Left ventricle myocardium inferior (tissue), 1 donor: Measurements from ENCODE around the gene HGFAC. TPM values are rescaled to one million over a fixed set of nuclear protein-coding genes. Genes with fewer than 3 reads are reported as not detected.

ENCODE experiments used
- DNase-seq: peaks from one replicate; pipeline ENCODE4 v3.0.0-alpha.2; 2020
- H3K27ac ChIP-seq: fragments of 200-600 bp; replicated peaks from 2 replicates; pipeline ENCODE4 v1.8.0; 2021
- H3K27me3 ChIP-seq: fragments of 200-600 bp; 2 replicates; pipeline ENCODE4 v1.8.0; 2021; ENCODE audit warnings: low read depth
- H3K36me3 ChIP-seq: fragments of 200-600 bp; 2 replicates; pipeline ENCODE4 v1.8.0; 2021
- H3K4me1 ChIP-seq: fragments of 200-600 bp; 2 replicates; pipeline ENCODE4 v1.8.0; 2021
- H3K4me3 ChIP-seq: fragments of 200-600 bp; 2 replicates; pipeline ENCODE4 v1.8.0; 2021; ENCODE audit warnings: mild to moderate bottlenecking, moderate library complexity
- H3K9me3 ChIP-seq: fragments of 200-600 bp; replicated peaks from 2 replicates; pipeline ENCODE4 v1.8.0; 2021
- intact Hi-C: fragments of 100-400 bp; cut with micrococcal nuclease; formaldehyde crosslinking; loops from one replicate; pipeline ENCODE4 v1.11.0; 2022
- total RNA-seq: library from RNA; stranded (reverse); fragmentation: NEBNext Ultra II Directional; extraction: Animal tissue kit (Norgen Biotek cat#: 25700); gene quantifications from one replicate; pipeline ENCODE4 v1.2.1, GENCODE V29; 2021
- TF ChIP-seq, protein P1 (sequence below): fragments of 200-600 bp; IDR thresholded peaks from 2 replicates; pipeline ENCODE4 v1.8.0; 2021; ENCODE audit warnings: antibody characterized with exemption, mild to moderate bottlenecking, borderline replicate concordance
- donor health status: DM: no; HTN: yes; CAD: no; lungs with severe emphysema.

Gene HGFAC
- total RNA-seq, 1 donor from 2014 or later = 0.80 TPM

DNA sequence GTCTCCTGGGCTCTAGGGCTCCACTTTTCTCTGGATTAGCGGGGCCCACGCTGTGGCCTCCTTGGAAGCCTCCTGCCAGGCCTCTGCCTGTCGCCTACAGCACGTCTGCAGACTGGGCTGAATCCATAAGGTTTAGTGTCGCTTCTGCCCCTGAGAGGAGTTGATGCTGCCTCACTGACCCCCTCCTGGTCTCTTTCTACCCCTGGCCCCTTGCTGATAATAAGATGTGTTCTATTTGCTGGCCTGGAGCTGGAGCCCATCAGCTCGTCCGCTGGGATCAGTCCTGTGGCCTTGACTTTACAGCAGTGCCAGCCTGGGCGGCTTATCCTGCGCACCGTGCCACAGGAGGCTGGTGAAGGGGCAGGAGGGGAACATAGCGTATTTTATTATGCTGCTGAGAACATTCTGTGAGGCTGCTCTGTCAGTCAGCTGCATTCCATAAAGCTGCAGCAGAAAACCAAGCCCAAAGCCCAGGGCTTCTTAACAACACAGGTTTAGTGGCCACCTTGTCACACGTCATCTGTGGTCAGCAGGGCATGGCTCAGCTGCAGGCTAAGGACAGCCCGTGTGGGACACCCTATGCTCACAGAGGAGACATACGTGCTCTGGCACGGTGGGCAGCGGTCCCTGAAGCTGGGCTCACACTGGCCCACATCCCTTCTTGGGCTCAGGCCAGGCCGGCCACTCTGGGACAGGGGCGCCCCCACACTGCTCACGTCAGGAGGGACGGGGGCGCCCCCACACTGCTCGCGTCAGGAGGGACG lies 29.3 kb upstream of the HGFAC start:
- no peaks in the 10 kb centered on the region for H3K27me3 ChIP-seq
- intact Hi-C loops = no loop called here
- DNase-seq = no peak
- TF ChIP-seq, protein P1, sequence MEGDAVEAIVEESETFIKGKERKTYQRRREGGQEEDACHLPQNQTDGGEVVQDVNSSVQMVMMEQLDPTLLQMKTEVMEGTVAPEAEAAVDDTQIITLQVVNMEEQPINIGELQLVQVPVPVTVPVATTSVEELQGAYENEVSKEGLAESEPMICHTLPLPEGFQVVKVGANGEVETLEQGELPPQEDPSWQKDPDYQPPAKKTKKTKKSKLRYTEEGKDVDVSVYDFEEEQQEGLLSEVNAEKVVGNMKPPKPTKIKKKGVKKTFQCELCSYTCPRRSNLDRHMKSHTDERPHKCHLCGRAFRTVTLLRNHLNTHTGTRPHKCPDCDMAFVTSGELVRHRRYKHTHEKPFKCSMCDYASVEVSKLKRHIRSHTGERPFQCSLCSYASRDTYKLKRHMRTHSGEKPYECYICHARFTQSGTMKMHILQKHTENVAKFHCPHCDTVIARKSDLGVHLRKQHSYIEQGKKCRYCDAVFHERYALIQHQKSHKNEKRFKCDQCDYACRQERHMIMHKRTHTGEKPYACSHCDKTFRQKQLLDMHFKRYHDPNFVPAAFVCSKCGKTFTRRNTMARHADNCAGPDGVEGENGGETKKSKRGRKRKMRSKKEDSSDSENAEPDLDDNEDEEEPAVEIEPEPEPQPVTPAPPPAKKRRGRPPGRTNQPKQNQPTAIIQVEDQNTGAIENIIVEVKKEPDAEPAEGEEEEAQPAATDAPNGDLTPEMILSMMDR = no peak
- H3K27ac ChIP-seq = no peak overlapping the region
- no peaks in the 10 kb centered on the region for H3K9me3 ChIP-seq
- H3K4me3 ChIP-seq = no peak overlapping the region
- H3K36me3 ChIP-seq = peaks cover 24% of the 10 kb centered on the region
- H3K4me1 ChIP-seq = peaks cover 7% of the 10 kb centered on the region

DNA sequence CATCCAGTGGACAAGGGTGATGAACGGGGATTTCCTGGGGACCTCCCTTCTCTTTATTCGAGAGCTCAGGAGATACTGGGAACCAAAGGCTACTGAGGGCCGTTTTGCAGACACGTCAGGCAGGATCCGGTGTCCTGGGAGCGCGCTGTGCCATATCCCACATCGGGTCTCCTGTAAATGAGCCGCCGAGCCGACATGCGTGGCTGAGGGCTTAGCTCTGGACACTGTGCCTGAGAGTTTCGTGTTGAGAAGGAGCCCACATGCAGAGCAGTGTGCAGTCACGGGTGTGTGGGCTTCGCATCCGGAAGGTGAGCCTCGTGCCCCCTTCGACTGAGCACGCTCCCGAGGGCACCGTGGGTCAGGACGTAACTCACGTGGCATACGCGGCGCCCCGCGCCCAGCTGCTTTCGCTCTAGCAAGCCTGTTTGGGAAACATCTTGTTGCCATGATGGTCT lies 28.5 kb upstream of the HGFAC start:
- DNase-seq = no peak

DNA sequence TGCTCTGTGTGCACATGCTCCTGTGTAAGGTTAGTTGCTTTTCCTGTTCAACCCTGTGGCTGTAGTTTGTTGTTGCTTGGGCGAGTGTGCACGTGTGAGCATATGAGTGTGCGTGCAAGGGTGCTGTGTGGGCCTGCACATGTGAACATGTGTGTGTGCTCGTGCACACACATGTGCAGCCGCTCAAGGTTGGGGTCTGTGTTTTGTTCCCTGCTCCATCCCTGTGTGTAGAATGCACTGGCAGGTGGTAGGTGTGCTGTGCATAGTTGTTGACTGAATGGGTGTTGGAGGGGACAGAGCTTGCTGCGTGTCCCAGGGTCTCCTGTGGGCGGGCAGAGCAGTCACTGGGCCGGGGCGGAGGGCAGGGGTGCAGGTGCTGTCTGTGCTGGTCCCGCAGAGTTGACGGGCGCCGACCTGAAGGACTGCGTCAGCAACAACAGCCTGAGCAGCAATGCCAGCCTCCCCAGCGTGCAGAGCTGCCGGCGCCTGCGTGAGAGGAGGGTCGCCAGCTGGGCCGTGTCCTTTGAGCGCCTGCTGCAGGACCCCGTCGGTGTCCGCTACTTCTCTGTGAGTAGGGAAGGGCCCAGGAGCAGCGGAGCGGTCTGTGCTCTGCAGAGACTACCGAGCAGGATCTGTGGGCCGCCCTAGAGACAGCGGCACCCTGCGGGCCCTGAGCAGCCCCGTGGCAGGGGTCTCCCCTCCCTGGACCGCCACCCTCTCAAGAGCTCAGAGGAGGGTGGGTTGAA lies 27.9 kb upstream of the HGFAC start:
- TF ChIP-seq, protein P1 = no peak
- no peak overlapping the region for H3K27ac ChIP-seq

More for the DNA sequence above, 28.5 kb upstream of the HGFAC start:
- TF ChIP-seq, protein P1 = no peak
- Histone ChIP-seq H3K27ac (no peak overlapping the region), H3K27me3 (no peaks in the 10 kb centered on the region), H3K9me3 (no peaks in the 10 kb centered on the region), H3K36me3 (peaks cover 32% of the 10 kb centered on the region), H3K4me1 (peaks cover 4% of the 10 kb centered on the region), H3K4me3 (no peak overlapping the region)
- intact Hi-C loops = no loop called here

DNA sequence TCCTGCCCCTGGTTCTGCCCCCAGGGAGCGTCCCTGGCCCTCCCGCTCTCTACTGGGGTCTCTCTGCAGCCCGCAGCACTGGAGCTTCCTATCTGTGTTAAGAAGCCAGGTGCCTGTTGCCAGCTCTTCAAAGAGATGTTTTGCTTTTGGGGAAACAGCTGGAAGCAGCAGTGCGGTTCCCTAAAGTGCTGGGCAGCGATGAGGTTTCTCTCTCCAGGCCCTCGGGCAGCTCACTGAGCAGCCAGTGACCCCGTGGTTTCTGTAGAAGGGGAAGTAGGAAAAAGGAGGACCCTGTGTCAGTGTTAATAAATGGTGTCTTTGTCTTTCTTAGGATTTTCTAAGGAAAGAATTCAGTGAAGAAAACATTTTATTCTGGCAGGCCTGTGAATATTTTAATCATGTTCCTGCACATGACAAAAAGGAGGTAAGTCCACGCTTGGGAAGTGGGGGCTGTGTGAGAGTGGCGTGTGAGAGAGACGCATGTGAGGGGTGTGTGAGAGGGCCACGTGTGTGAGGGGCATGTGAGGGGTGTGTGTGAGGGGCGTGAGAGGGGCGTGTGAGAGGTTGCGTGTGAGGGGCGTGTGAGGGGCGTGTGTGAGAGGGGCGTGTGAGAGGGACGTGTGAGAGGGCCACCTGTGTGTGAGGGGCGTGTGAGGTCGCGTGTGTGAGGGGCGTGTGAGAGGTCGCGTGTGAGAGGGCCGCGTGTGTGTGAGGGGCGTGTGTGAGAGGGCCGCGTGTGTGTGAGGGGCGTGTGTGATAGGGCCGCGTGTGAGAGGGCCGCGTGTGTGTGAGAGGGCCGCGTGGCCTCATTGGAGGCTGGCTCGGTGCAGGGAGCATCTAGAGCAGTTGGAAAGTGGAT lies 27.1 kb upstream of the HGFAC start:
- intact Hi-C loops = no loop called here
- Histone ChIP-seq H3K27ac (no peak overlapping the region), H3K4me3 (no peak overlapping the region), H3K4me1 (no peaks in the 10 kb centered on the region), H3K27me3 (no peaks in the 10 kb centered on the region), H3K9me3 (no peaks in the 10 kb centered on the region), H3K36me3 (peaks cover 35% of the 10 kb centered on the region)
- DNase-seq = no peak
- TF ChIP-seq, protein P1 = no peak

More for the DNA sequence above, 27.9 kb upstream of the HGFAC start:
- no peaks in the 10 kb centered on the region for H3K9me3 ChIP-seq
- H3K36me3 ChIP-seq = peaks cover 35% of the 10 kb centered on the region
- no peaks in the 10 kb centered on the region for H3K4me1 ChIP-seq
- H3K27me3 ChIP-seq = no peaks in the 10 kb centered on the region
- intact Hi-C loops = no loop called here
- DNase-seq = no peak
- H3K4me3 ChIP-seq = no peak overlapping the region

DNA sequence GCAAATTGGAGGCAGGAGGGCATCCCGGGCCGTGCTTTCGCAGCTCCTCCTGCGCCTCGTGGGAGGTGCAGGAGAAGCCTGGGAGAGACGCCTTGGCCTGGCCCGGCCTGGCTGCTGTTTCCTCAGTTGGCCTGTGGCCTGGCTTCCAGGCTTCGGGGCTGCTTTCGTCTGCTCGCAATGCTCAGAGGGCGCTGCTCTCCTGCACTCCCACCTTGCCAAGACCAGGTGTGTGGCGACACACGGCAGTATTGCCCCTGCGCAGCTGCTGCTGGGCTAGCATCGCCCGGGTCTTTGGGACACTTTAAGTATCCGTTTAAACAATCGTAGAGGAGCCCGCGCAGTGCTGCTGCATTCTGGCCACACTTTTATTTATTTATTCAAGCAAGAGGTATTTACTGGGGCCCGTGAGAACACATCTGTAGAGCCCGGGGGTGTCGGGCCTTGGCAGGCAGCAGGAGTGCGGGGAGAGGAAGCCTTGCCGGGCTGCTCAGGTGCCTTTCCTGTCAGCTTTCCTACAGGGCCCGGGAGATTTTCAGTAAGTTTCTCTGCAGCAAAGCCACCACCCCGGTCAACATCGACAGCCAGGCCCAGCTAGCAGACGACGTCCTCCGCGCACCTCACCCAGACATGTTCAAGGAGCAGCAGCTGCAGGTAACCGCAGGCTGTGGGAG lies 26.2 kb upstream of the HGFAC start:
- H3K4me3 ChIP-seq = no peak overlapping the region
- no peak overlapping the region for H3K27ac ChIP-seq
- no peaks in the 10 kb centered on the region for H3K4me1 ChIP-seq
- intact Hi-C loops = no loop called here
- H3K27me3 ChIP-seq = no peaks in the 10 kb centered on the region
- H3K36me3 ChIP-seq = peaks cover 35% of the 10 kb centered on the region
- TF ChIP-seq, protein P1 = no peak
- H3K9me3 ChIP-seq = no peaks in the 10 kb centered on the region
- DNase-seq = no peak
